Keratinocyte (primary cell): ENCODE data around the gene COL8A1. TPM values are rescaled to one million over a fixed set of nuclear protein-coding genes. Genes with fewer than 3 reads are reported as not detected.
A peak's percentile ranks its signal among the peaks of the same experiment; 100 is the strongest.

Source experiments
- DNase-seq: peaks from one replicate; pipeline ENCODE4 v3.0.0-alpha.2; 2011; ENCODE audit warnings: low read depth, missing footprints, low spot score
- FAIRE-seq: peaks from 2 replicates; lab custom pipeline; 2011; peaks lifted over from hg19 to GRCh38; lab: Jason Lieb, UNC
- H2AFZ ChIP-seq: 2 replicates; pipeline ENCODE4 v1.6.0; 2012; ENCODE audit warnings: low read length, control low read depth, inconsistent platforms; ENCODE audit not compliant: control insufficient read depth
- H3K27ac ChIP-seq: 2 replicates; pipeline ENCODE4 v1.5.1; 2011; ENCODE audit warnings: low read length; ENCODE audit not compliant: control insufficient read depth, insufficient read depth
- H3K27me3 ChIP-seq: 3 replicates; pipeline ENCODE4 v1.6.0; 2011; ENCODE audit warnings: low read length; ENCODE audit not compliant: control insufficient read depth, insufficient read depth; ENCODE audit errors: extremely low read depth
- H3K36me3 ChIP-seq, 2 experiments: 2 replicates in 1 of 2; 3 replicates in 1 of 2; pipeline ENCODE4 v1.5.1; 2011; ENCODE audit warnings: low read length in 2 of 2, mild to moderate bottlenecking in 1 of 2; ENCODE audit not compliant: control insufficient read depth in 2 of 2, insufficient read depth in 2 of 2; ENCODE audit errors: extremely low read depth in 1 of 2
- H3K4me1 ChIP-seq: 3 replicates; pipeline ENCODE4 v1.5.1; 2011; ENCODE audit warnings: low read length; ENCODE audit not compliant: control insufficient read depth, insufficient read depth; ENCODE audit errors: extremely low read depth
- H3K4me2 ChIP-seq: 3 replicates; pipeline ENCODE4 v1.6.0; 2011; ENCODE audit warnings: low read depth, low read length; ENCODE audit not compliant: control insufficient read depth, insufficient read depth; ENCODE audit errors: extremely low read depth
- H3K4me3 ChIP-seq, 3 experiments: fragments of 200-600 bp in 1 of 3; sonication (generic) in 1 of 3; 2 replicates in 2 of 3; 3 replicates in 1 of 3; pipeline ENCODE4 v1.5.1; 2011 to 2016; ENCODE audit warnings: low read length in 3 of 3, mild to moderate bottlenecking in 3 of 3, control low read depth in 2 of 3, inconsistent platforms in 1 of 3, low read depth in 1 of 3, mixed read lengths in 1 of 3, mixed run types in 1 of 3, moderate library complexity in 1 of 3; ENCODE audit not compliant: control insufficient read depth in 2 of 3, insufficient read depth in 2 of 3; ENCODE audit errors: extremely low read depth in 1 of 3
- H3K79me2 ChIP-seq: 2 replicates; pipeline ENCODE4 v1.6.0; 2012; ENCODE audit warnings: low read length; ENCODE audit not compliant: control insufficient read depth, insufficient read depth
- H3K9ac ChIP-seq: 3 replicates; pipeline ENCODE4 v1.6.0; 2011; ENCODE audit warnings: low read length; ENCODE audit not compliant: control insufficient read depth, insufficient read depth; ENCODE audit errors: extremely low read depth
- H3K9me1 ChIP-seq: 3 replicates; pipeline ENCODE4 v1.6.0; 2011; ENCODE audit warnings: low read length; ENCODE audit not compliant: control insufficient read depth, insufficient read depth; ENCODE audit errors: extremely low read depth
- H3K9me3 ChIP-seq: 2 replicates; pipeline ENCODE4 v1.5.1; 2012; ENCODE audit warnings: low read depth, low read length; ENCODE audit not compliant: control insufficient read depth
- H4K20me1 ChIP-seq: 3 replicates; pipeline ENCODE4 v1.6.0; 2011; ENCODE audit warnings: low read length; ENCODE audit not compliant: control insufficient read depth, insufficient read depth; ENCODE audit errors: extremely low read depth
- CTCF ChIP-seq, 3 experiments: IDR thresholded peaks in 1 of 3; conservative IDR thresholded peaks in 1 of 3; optimal IDR thresholded peaks in 1 of 3; 2 replicates in 2 of 3; 3 replicates in 1 of 3; pipeline versions ENCODE3 to v1.5.1; 2011; ENCODE audit warnings: low read length in 3 of 3, mild to moderate bottlenecking in 3 of 3, moderate library complexity in 2 of 3, control low read depth in 1 of 3, inconsistent platforms in 1 of 3; ENCODE audit not compliant: insufficient read depth in 2 of 3; ENCODE audit errors: extremely low read depth in 1 of 3
- EZH2 ChIP-seq: IDR thresholded peaks from one replicate; pipeline ENCODE4 v1.6.1; 2012; ENCODE audit warnings: inconsistent platforms, mild to moderate bottlenecking, low read length, moderate library complexity
- dilution Hi-C: fragments of 300-500 bp; cut with MboI; formaldehyde crosslinking; loops from one replicate; pipeline ENCODE4 v1.7.0; 2020; ENCODE audit warnings: low sequenced_read_pairs; ENCODE audit not compliant: extremely low pct_ligation_motif_present
- polyA plus RNA-seq, 5 experiments: library from polyadenylated mRNA; depleted of rRNA in 3 of 5; stranded (reverse) in 3 of 5; stranded (forward) in 1 of 5; unstranded in 1 of 5; fragments of >200 nt; gene quantifications; 1 replicate in 1 of 5; 2 replicates in 3 of 5; 3 replicates in 1 of 5; pipeline versions ENCODE4 v1.2.1 to v1.2.3, GENCODE V29; 2011 to 2012; ENCODE audit warnings: missing spikeins in 2 of 5, low read depth in 1 of 5, low replicate concordance in 1 of 5

The COL8A1 gene
- polyA plus RNA-seq, 1 donor (not counting 4 experiments of a cell fraction or from before 2014, with no cell fraction given): 102 TPM

- H3K27me3 ChIP-seq: no peaks in the 10 kb centered on the region
- H3K36me3 ChIP-seq: peaks cover 0 to 1% of the 10 kb centered on the region in 2 experiments
- peaks cover 66% of the 10 kb centered on the region for H3K79me2 ChIP-seq
- dilution Hi-C loops: no loop called here
- H3K9me1 ChIP-seq: no peaks in the 10 kb centered on the region
- DNase-seq (no peak), FAIRE-seq (no peak)
- TF ChIP-seq EZH2 (no peak), CTCF (optimal IDR thresholded peaks at IDR 0.05 in 1 of 3, IDR thresholded peaks at IDR 0.05 in 1 of 3, conservative IDR thresholded peaks at IDR 0.05 in 1 of 3; ENCODE audit: extremely low read depth in 1 of 3, insufficient read depth in 2 of 3, low read length in 3 of 3) (no peak)
- H3K4me1 ChIP-seq: peaks cover 8% of the 10 kb centered on the region
- no peak overlapping the region for H3K27ac ChIP-seq
- no peak overlapping the region for H2AFZ ChIP-seq
- H4K20me1 ChIP-seq: no peaks in the 10 kb centered on the region
- no peak overlapping the region for H3K4me2 ChIP-seq
- no peaks in the 10 kb centered on the region for H3K9me3 ChIP-seq
- H3K9ac ChIP-seq: no peak overlapping the region
- no peak overlapping the region for H3K4me3 ChIP-seq
These were observed 26.6 kb downstream of the COL8A1 start for GRCh38 chr3:99665017-99665416.

- no peak overlapping the region for H3K4me3 ChIP-seq
- no peak overlapping the region for H3K9ac ChIP-seq
- peak overlapping the region; percentile 45 for H3K4me2 ChIP-seq
- H3K9me3 ChIP-seq: no peaks in the 10 kb centered on the region
- DNase-seq (no peak), FAIRE-seq (peak; percentile 59)
- peaks cover 62% of the 10 kb centered on the region for H3K79me2 ChIP-seq
- no peak overlapping the region for H3K27ac ChIP-seq
- H3K36me3 ChIP-seq: no peaks in the 10 kb centered on the region
- H3K27me3 ChIP-seq: no peaks in the 10 kb centered on the region
- H3K9me1 ChIP-seq: no peaks in the 10 kb centered on the region
- TF ChIP-seq CTCF (optimal IDR thresholded peaks at IDR 0.05 in 1 of 3, IDR thresholded peaks at IDR 0.05 in 1 of 3, conservative IDR thresholded peaks at IDR 0.05 in 1 of 3; ENCODE audit: extremely low read depth in 1 of 3, insufficient read depth in 2 of 3, low read length in 3 of 3): no peak
- H3K4me1 ChIP-seq: peaks cover 8% of the 10 kb centered on the region
- H4K20me1 ChIP-seq: no peaks in the 10 kb centered on the region
- H2AFZ ChIP-seq: no peak overlapping the region
- dilution Hi-C loops: no loop called here
These were observed 27.8 kb downstream of the COL8A1 start for GRCh38 chr3:99666201-99666600.
